Stimulated activated CD4-positive, alpha-beta T cell treated with anti-CD3 and anti-CD28 coated beads, Interleukin-4, amount 100 ng/mL, for 24 hours (primary cell): ENCODE data around the gene SPATA25.
"Not testable (repeated sequence)": the region's sequence is repeated elsewhere in the genome, so short reads cannot be mapped to it uniquely, and the experiment has no call there.

ENCODE experiments used
- DNase-seq: peaks from one replicate; pipeline ENCODE4 v3.0.0-alpha.2; 2020

SPATA25 gene

GRCh38 chr20:45892828-45893500 is 5.5 kb upstream of the SPATA25 start:
- DNase-seq, result peak; percentile 33

GRCh38 chr20:45892049-45892825 is 4.8 kb upstream of the SPATA25 start:
- DNase-seq, result no peak

- DNase-seq, result peak; percentile 90
Measured at GRCh38 chr20:45890985-45891983, 3.9 kb upstream of the SPATA25 start, which contains the start of the genes CTSA and NEURL2. Gene CTSA (plus strand): TSS chr20:45891335. CDS start chr20:45891569, 234 bp downstream. Gene NEURL2 (minus strand): TSS chr20:45891208. CDS start chr20:45890991, 217 bp downstream.

GRCh38 chr20:45890077-45890984 is 2.9 kb upstream of the SPATA25 start:
- peak; percentile 45 for DNase-seq

GRCh38 chr20:45888681-45889080 is 1.3 kb upstream of the SPATA25 start:
- no peak for DNase-seq

- DNase-seq, result no peak
Measured at GRCh38 chr20:45886590-45887345, 654 bp downstream of the SPATA25 start.

- no peak for DNase-seq
Measured at GRCh38 chr20:45883100-45883469, 4.3 kb downstream of the SPATA25 start.

- no peak for DNase-seq
Measured at GRCh38 chr20:45882469-45883099, 4.8 kb downstream of the SPATA25 start.

GRCh38 chr20:45880988-45881788 is 6.2 kb downstream of the SPATA25 start, which contains the start of gene ZSWIM1:
Gene ZSWIM1 (plus strand): TSS chr20:45881227. CDS start chr20:45882593, 1,366 bp downstream.
- peak; percentile 99 for DNase-seq

GRCh38 chr20:45878076-45878761 is 9.2 kb downstream of the SPATA25 start:
- DNase-seq, result no peak

- no peak for DNase-seq
Measured at GRCh38 chr20:45874576-45874975, 12.8 kb downstream of the SPATA25 start.

- not testable (repeated sequence) for DNase-seq
Measured at GRCh38 chr20:45874104-45874481, 13.3 kb downstream of the SPATA25 start.

- DNase-seq, result no peak
Measured at GRCh38 chr20:45873409-45874103, 13.9 kb downstream of the SPATA25 start.

- no peak for DNase-seq
Measured at GRCh38 chr20:45872626-45873025, 14.8 kb downstream of the SPATA25 start.

GRCh38 chr20:45867819-45868176 is 19.6 kb downstream of the SPATA25 start:
- no peak for DNase-seq

GRCh38 chr20:45867136-45867818 is 20.1 kb downstream of the SPATA25 start:
- no peak for DNase-seq

GRCh38 chr20:45866454-45866853 is 21.0 kb downstream of the SPATA25 start:
- no peak for DNase-seq
